ENCODE measurements around the gene CRYGD. TPM values are rescaled to one million over a fixed set of nuclear protein-coding genes. Genes with fewer than 3 reads are reported as not detected.

Gene CRYGD
- total and polyA plus RNA-seq, 2 of the 4 experiments (the other 2 are of a cell fraction), result not detected

DNA sequence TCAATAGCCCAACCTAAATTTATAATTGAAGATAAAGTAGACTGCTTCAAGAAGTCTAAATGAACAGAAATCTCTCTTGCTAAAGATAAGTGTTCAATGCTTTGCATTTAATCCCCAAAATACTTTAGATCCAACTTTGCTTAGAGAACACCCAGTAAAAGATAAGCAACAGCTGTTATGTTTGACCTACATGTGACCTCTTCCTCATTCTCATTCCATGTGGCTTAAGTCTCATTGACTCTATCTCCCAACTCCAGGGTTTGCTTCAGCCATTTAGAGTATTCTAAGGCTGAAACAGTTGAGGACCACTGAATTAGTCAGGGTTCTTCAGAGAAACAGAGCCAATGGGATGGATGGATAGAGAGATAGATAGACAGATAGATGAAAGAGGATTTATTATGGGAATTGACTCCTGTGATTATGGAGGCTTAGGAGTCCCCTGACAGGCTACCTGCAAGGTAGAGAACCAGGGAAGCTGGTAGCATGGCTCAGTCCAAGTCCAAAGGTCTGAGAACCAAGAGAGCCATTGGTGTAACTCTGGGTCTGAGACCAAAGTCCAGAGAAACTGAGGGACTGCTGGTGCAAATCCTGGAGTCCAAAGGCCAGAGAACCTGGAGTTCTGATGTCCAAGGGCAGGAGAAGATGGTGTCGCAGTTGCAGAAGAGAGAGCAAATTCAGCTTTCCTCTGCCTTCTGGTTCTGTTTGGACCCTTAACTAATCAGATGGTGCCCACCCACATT is 32.1 kb downstream of the CRYGD start:
- H3K4me2 ChIP-seq (ENCODE audit: low read depth, low read length), result no peak overlapping the region
- no CpG with 5 or more reads among the region's 1 CpG for WGBS, 2 experiments (ENCODE audit: extremely low coverage in 2 of 2, insufficient read length in 1 of 2)
- H4K20me1 ChIP-seq (ENCODE audit: insufficient read depth, low read length), result no peaks in the 10 kb centered on the region
- no peak overlapping the region for H3K4me3 ChIP-seq (ENCODE audit: insufficient read depth, low read depth, low read length)
- H3K79me1 ChIP-seq (ENCODE audit: low read depth in 1 of 2, low read length in 2 of 2), result no peaks in the 10 kb centered on the region
- H3K23ac ChIP-seq (ENCODE audit: low read depth, low read length), result no peak overlapping the region
- no peak overlapping the region for H2AFZ ChIP-seq (replicated peaks; ENCODE audit: low read length, poor library complexity)
- BruUV-seq (replicated peaks), result no TSS peak
- H4K8ac ChIP-seq (ENCODE audit: low read depth in 2 of 2, low read length in 2 of 2), result no peak overlapping the region
- H2AK9ac ChIP-seq (replicated peaks; ENCODE audit: low read depth, low read length, poor library complexity), result no peak overlapping the region
- no peak overlapping the region for H3K9ac ChIP-seq (ENCODE audit: low read depth, low read length)
- no peak overlapping the region for H3K14ac ChIP-seq (replicated peaks; ENCODE audit: low read depth, low read length)
- no peak for DNase-seq
- dilution Hi-C loops (cut with HindIII; ENCODE audit: low sequenced_read_pairs, unreplicated experiment), result no loop called here
- peak; percentile 66 for ATAC-seq (ENCODE audit: low read depth)
- in situ Hi-C loops (cut with MboI; ENCODE audit: low sequenced_read_pairs), result no loop called here
- no peak overlapping the region for H2BK20ac ChIP-seq (ENCODE audit: low read depth, low read length)
- H3K27ac ChIP-seq (ENCODE audit: insufficient read depth, low read length), result no peak overlapping the region
- H3K9me1 ChIP-seq (ENCODE audit: insufficient read depth, low read length), result no peaks in the 10 kb centered on the region
- ChIA-PET CTCF (no interaction called here), POLR2A (ENCODE audit: unreplicated experiment) (no interaction called here)
- TF ChIP-seq RFX5 (IDR thresholded peaks at IDR 0.05; ENCODE audit: low read depth, low read length) (no peak), RCOR1 (IDR thresholded peaks at IDR 0.05; ENCODE audit: insufficient replicate concordance, low read length) (no peak), ELK1 (IDR thresholded peaks at IDR 0.05; ENCODE audit: borderline replicate concordance, low read depth, low read length) (no peak), BHLHE40 (IDR thresholded peaks at IDR 0.05; ENCODE audit: low read depth, low read length) (no peak), MAZ (IDR thresholded peaks at IDR 0.05; ENCODE audit: borderline replicate concordance, low read depth, low read length) (no peak), POLR2A (IDR thresholded peaks at IDR 0.05; ENCODE audit: low read depth, low read length) (no peak), NFE2L2 (IDR thresholded peaks at IDR 0.05; ENCODE audit: low read depth, low read length) (no peak), MXI1 (IDR thresholded peaks at IDR 0.05; ENCODE audit: borderline replicate concordance, low read depth, low read length) (no peak), RAD21 (IDR thresholded peaks at IDR 0.05; ENCODE audit: low read length) (no peak), CHD1 (IDR thresholded peaks at IDR 0.05; ENCODE audit: low read depth, low read length) (no peak), MAFK (IDR thresholded peaks at IDR 0.05; ENCODE audit: low read depth, low read length) (no peak), SMC3 (IDR thresholded peaks at IDR 0.05; ENCODE audit: low read depth, low read length) (no peak)
- H3K4ac ChIP-seq (ENCODE audit: low read depth, low read length), result no peak overlapping the region
- no peaks in the 10 kb centered on the region for H3K4me1 ChIP-seq (ENCODE audit: control insufficient read depth, insufficient read depth, low read length)
- H3K18ac ChIP-seq (ENCODE audit: low read depth, low read length), result no peak overlapping the region
- no peaks in the 10 kb centered on the region for H3K9me3 ChIP-seq (ENCODE audit: control insufficient read depth, insufficient read depth, low read length)
- no peak overlapping the region for H2BK120ac ChIP-seq (ENCODE audit: low read depth, low read length)
- H3K27me3 ChIP-seq (ENCODE audit: control insufficient read depth, insufficient read depth, low read length), result peaks cover 3% of the 10 kb centered on the region
- no peak overlapping the region for H2BK5ac ChIP-seq (ENCODE audit: low read depth, low read length, poor library complexity, severe bottlenecking)
- no peak overlapping the region for H2BK15ac ChIP-seq (ENCODE audit: low read depth, low read length)
- intact Hi-C loops (cut with micrococcal nuclease), result no loop called here
- no peak overlapping the region for H2AK5ac ChIP-seq (ENCODE audit: low read depth, low read length)
- no peaks in the 10 kb centered on the region for H3K36me3 ChIP-seq (ENCODE audit: control insufficient read depth, insufficient read depth, low read length)
- H4K5ac ChIP-seq (ENCODE audit: low read depth, low read length), result no peak overlapping the region
- no peak overlapping the region for H4K91ac ChIP-seq (ENCODE audit: insufficient read depth, low read depth, low read length)
- H3K56ac ChIP-seq (ENCODE audit: extremely low read depth, insufficient read depth, low read length), result no peak overlapping the region

Data from IMR-90 (cell line).